ENCODE data around the gene IRF2. TPM values are rescaled to one million over a fixed set of nuclear protein-coding genes. Genes with fewer than 3 reads are reported as not detected.

IRF2 gene
- total RNA-seq, 1 donor from 2014 or later: 19.7 TPM

DNA sequence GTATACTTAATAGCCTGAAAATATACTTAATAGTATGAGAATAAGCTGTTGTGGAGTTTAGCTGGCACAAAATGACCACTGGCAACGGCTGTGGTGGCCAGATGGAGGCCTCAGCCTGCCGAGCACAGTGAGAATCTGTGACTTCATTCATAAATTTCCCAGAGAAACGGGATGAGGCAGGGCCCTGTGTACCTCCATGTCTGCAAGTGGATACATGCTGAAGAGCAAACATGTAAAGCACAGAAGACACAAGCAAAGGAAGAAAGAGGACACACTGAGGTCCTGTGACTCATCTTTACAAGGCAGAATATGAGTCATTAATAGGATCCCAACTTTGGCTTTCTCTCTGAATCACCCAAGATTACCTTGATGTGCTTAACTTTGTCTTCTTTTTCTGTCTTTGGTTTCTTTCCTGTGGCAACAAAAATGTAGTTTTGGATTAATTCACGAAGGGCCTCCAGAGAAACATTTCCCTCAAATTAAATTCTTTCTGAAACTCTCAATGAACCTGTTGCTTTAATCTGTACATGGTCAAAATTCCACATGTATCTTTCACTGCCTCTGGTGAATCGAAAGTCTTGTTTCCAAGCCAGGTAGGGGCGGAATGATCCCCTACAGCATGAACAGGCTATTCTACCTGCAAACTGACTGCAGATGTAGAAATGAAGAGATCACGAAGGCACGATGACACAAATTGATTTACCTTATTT lies 56.4 kb downstream of the IRF2 start:
- DNase-seq (ENCODE audit: extremely low spot score, unreplicated experiment): no peak
- Mint-ChIP-seq H3K36me3 (peaks cover 26% of the 10 kb centered on the region), H3K27ac (no peak overlapping the region), H3K9me3 (peaks cover 5% of the 10 kb centered on the region), H3K27me3 (no peaks in the 10 kb centered on the region), H3K4me1 (ENCODE audit: unreplicated experiment) (peaks cover 14% of the 10 kb centered on the region), H3K4me3 (no peak overlapping the region)
- TF ChIP-seq, protein P1, sequence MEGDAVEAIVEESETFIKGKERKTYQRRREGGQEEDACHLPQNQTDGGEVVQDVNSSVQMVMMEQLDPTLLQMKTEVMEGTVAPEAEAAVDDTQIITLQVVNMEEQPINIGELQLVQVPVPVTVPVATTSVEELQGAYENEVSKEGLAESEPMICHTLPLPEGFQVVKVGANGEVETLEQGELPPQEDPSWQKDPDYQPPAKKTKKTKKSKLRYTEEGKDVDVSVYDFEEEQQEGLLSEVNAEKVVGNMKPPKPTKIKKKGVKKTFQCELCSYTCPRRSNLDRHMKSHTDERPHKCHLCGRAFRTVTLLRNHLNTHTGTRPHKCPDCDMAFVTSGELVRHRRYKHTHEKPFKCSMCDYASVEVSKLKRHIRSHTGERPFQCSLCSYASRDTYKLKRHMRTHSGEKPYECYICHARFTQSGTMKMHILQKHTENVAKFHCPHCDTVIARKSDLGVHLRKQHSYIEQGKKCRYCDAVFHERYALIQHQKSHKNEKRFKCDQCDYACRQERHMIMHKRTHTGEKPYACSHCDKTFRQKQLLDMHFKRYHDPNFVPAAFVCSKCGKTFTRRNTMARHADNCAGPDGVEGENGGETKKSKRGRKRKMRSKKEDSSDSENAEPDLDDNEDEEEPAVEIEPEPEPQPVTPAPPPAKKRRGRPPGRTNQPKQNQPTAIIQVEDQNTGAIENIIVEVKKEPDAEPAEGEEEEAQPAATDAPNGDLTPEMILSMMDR (conservative IDR thresholded peaks at IDR 0.05): no peak

DNA sequence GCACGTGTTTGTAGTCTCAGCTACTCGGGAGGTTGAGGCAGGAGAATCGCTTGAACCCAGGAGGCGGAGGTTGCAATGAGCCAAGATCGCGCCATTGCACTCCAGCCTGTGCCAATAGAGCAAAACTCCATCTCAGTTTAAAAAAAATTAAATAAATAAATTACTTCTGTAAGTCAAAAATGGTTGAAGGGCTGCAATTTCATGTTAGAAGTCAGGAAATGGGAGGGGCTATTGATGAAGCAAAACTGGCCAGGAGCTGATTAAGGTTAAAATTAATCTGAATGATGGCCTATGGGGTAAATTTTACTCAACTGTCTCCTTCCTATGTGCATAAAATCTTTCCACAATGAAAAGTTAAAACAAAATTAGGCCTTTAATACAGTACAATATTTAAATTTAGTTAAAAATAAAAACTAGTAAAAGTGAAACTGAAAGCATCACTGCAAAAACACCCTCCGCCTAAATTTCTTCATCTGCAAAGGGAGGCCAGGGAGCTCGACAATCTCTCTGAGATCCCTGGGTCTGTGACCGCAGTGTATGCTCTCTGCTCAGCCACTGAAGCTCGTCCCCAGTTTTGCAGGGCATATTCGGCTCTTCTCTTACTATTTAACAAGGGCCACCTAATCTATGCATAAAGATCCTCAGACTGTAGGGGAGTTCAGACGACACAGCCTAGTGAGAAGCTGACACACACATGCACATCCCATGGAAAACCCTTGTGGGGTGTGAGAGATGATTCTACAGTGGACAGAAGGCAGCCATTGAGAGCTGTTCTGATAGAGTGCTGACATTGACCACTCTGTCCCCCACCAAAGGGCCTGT lies 57.2 kb downstream of the IRF2 start:
- Mint-ChIP-seq H3K4me3 (no peak overlapping the region), H3K27me3 (no peaks in the 10 kb centered on the region), H3K4me1 (ENCODE audit: unreplicated experiment) (peaks cover 14% of the 10 kb centered on the region), H3K9me3 (no peaks in the 10 kb centered on the region), H3K36me3 (peaks cover 28% of the 10 kb centered on the region), H3K27ac (no peak overlapping the region)
- DNase-seq (ENCODE audit: extremely low spot score, unreplicated experiment): no peak
- TF ChIP-seq, protein P1 (conservative IDR thresholded peaks at IDR 0.05): no peak

DNA sequence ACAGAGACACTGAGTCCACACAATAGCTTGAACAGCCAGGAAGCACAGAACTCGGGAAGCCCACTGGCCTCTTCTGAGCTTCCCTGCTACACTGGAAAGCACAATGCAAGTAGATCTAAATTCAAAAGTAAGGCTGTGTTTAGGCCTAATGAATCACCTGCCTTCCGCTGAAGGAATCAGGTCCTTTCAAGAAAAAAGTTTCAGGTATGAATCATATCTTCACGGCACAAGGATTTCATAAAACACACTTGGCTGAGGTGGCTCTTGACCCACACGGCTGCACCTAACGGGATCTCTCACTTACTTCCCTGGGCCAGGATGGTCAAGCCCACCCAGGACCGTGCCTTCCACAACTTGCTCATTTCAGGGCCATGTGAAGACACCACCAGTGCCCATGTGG lies 59.3 kb downstream of the IRF2 start:
- Mint-ChIP-seq H3K27ac (no peak overlapping the region), H3K4me3 (no peak overlapping the region), H3K27me3 (no peaks in the 10 kb centered on the region), H3K9me3 (no peaks in the 10 kb centered on the region), H3K36me3 (peaks cover 31% of the 10 kb centered on the region), H3K4me1 (ENCODE audit: unreplicated experiment) (peaks cover 4% of the 10 kb centered on the region)
- DNase-seq (ENCODE audit: extremely low spot score, unreplicated experiment): no peak
- TF ChIP-seq, protein P1 (conservative IDR thresholded peaks at IDR 0.05): no peak

DNA sequence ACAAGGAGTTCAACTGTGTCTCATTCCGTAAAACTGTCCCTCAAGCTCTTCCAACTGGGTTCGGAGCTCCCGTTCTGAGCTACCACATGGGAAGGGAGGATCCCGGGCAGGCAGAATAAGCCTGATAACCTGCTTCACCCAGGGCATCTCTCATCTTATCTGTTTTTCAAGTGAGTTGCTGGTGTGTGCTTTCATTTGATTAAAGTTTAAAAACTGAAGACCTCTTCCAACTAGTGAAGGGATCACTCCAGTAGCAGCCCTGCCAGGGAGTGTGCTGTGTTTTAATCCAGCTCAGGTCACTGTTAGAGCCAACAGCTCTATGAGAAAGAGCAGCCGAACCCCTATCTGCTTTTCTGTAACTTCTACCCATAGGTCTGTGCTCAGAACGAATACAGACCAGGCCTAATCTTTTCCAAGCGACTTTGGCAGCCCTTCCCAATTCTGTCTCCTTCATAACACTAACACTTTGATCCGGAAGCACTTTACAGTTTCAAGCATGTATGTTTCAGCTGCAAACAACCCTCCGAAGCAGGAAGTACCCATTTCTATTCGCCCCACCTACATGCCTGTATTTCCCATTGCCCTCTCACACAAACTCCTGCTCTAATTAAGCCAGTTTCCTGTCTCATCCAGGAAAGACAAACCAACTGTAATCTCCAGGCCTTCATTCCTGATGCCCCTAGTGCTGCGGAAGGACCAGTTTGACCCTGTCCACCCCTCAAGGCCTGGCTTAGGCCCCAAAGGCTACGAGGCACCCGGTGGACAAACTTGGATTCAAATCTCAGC lies 60.9 kb downstream of the IRF2 start:
- DNase-seq (ENCODE audit: extremely low spot score, unreplicated experiment): no peak
- no peak overlapping the region for H3K27ac Mint-ChIP-seq
- TF ChIP-seq, protein P1 (conservative IDR thresholded peaks at IDR 0.05): no peak
- H3K36me3 Mint-ChIP-seq: peaks cover 43% of the 10 kb centered on the region
- peaks cover 16% of the 10 kb centered on the region for H3K4me1 Mint-ChIP-seq (ENCODE audit: unreplicated experiment)
- H3K27me3 Mint-ChIP-seq: no peaks in the 10 kb centered on the region
- H3K4me3 Mint-ChIP-seq: no peak overlapping the region
- H3K9me3 Mint-ChIP-seq: no peaks in the 10 kb centered on the region

DNA sequence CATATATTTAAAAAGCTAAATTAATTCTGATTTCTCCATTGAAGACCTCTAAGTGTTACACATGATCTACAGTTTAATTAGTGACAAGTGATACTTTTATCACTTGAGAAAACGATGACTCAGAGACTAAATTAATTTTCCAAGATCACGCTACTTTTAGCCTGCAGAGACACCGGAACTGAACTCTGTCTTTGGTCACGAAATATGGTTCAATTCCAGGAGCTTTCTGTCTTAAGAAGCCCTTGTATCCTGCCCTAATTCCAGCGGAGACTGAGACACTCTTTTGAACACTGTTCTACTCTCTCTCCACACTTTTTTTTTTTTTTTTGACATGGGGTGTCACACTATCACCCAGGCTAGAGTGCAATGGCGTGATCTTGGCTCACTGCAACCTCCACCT lies 63.6 kb downstream of the IRF2 start:
- Mint-ChIP-seq H3K27ac (no peak overlapping the region), H3K9me3 (no peaks in the 10 kb centered on the region), H3K4me1 (ENCODE audit: unreplicated experiment) (peaks cover 33% of the 10 kb centered on the region), H3K4me3 (no peak overlapping the region), H3K36me3 (peaks cover 47% of the 10 kb centered on the region), H3K27me3 (no peaks in the 10 kb centered on the region)
- TF ChIP-seq, protein P1 (conservative IDR thresholded peaks at IDR 0.05): no peak
- no peak for DNase-seq (ENCODE audit: extremely low spot score, unreplicated experiment)

Measured in type B pancreatic cell (in vitro differentiated cells).